OCI-LY3 (cell line): ENCODE measurements around the gene CPT1A.

Source experiments
- H2AFZ ChIP-seq: fragments of 200-600, 300-600 bp; shearing (Covaris generic); 2 replicates; pipeline ENCODE4 v1.6.0; 2014; ENCODE audit warnings: antibody characterized with exemption, low read depth, low read length
- H3K27ac ChIP-seq: fragments of 200-600, 300-600 bp; sonication (generic); 2 replicates; pipeline ENCODE4 v1.5.1; 2014; ENCODE audit warnings: mild to moderate bottlenecking, low read length, moderate library complexity, mixed read lengths
- H3K27me3 ChIP-seq: fragments of 200-600, 300-600 bp; sonication (generic); 2 replicates; pipeline ENCODE4 v1.6.1; 2014; ENCODE audit warnings: low read depth, low read length, mixed read lengths
- H3K36me3 ChIP-seq: fragments of 200-600, 300-600 bp; sonication (generic); replicated peaks from 2 replicates; pipeline ENCODE3; 2014; ENCODE audit warnings: low read depth, low read length, mixed read lengths
- H3K4me1 ChIP-seq: fragments of 300-600, 200-600 bp; sonication (generic); 2 replicates; pipeline ENCODE4 v1.6.1; 2014; ENCODE audit warnings: low read length, mixed read lengths
- H3K4me2 ChIP-seq: fragments of 200-600, 300-600 bp; sonication (generic); 2 replicates; pipeline ENCODE4 v1.6.1; 2014; ENCODE audit warnings: low read length, mixed read lengths
- H3K4me3 ChIP-seq: fragments of 300-600, 200-600 bp; sonication (generic); 2 replicates; pipeline ENCODE4 v1.5.1; 2014; ENCODE audit warnings: antibody characterized with exemption, mild to moderate bottlenecking, low read length, moderate library complexity
- H3K79me2 ChIP-seq: fragments of 300-600, 200-600 bp; shearing (Covaris generic); 2 replicates; pipeline ENCODE4 v1.6.1; 2014; ENCODE audit warnings: mild to moderate bottlenecking, low read length, mixed read lengths
- H3K9ac ChIP-seq: fragments of 300-600, 200-600 bp; shearing (Covaris generic); 2 replicates; pipeline ENCODE4 v1.6.0; 2014; ENCODE audit warnings: mild to moderate bottlenecking, low read length, moderate library complexity
- H3K9me3 ChIP-seq: fragments of 200-600, 300-600 bp; shearing (Covaris generic); 2 replicates; pipeline ENCODE4 v1.6.1; 2014; ENCODE audit warnings: low read length, mixed read lengths; ENCODE audit not compliant: insufficient read depth
- H4K20me1 ChIP-seq: fragments of 200-600, 300-600 bp; sonication (generic); 2 replicates; pipeline ENCODE4 v1.6.1; 2016; ENCODE audit warnings: low read length, mixed read lengths; ENCODE audit not compliant: insufficient read depth
- CTCF ChIP-seq: fragments of 200-600, 300-600 bp; sonication (generic); IDR thresholded peaks from 2 replicates; pipeline ENCODE4 v1.5.1; 2014; ENCODE audit warnings: antibody characterized with exemption, low read length, low read depth
- EZH2phosphoT487 ChIP-seq: fragments of 200-600 bp; shearing (Covaris generic); IDR thresholded peaks from 2 replicates; pipeline ENCODE4 v1.6.1; 2018; ENCODE audit warnings: antibody characterized with exemption, mixed run types, low read depth

CPT1A gene

GRCh38 chr11:68749229-68750123, 92.2 kb downstream of the CPT1A start:
- no peak overlapping the region for H3K9ac ChIP-seq
- H3K79me2 ChIP-seq: no peaks in the 10 kb centered on the region
- TF ChIP-seq EZH2phosphoT487 (no peak), CTCF (no peak)
- no peak overlapping the region for H3K27ac ChIP-seq
- H3K4me3 ChIP-seq: no peak overlapping the region
- H2AFZ ChIP-seq: no peak overlapping the region
- H4K20me1 ChIP-seq: no peaks in the 10 kb centered on the region
- H3K4me2 ChIP-seq: no peak overlapping the region
- no peaks in the 10 kb centered on the region for H3K4me1 ChIP-seq
- no peaks in the 10 kb centered on the region for H3K9me3 ChIP-seq
- H3K27me3 ChIP-seq: no peaks in the 10 kb centered on the region
- no peaks in the 10 kb centered on the region for H3K36me3 ChIP-seq

- no peak overlapping the region for H3K27ac ChIP-seq
- TF ChIP-seq EZH2phosphoT487: no peak
- no peak for TF ChIP-seq CTCF
- H3K27me3 ChIP-seq: no peaks in the 10 kb centered on the region
- no peak overlapping the region for H3K4me2 ChIP-seq
- no peaks in the 10 kb centered on the region for H3K9me3 ChIP-seq
- no peak overlapping the region for H3K4me3 ChIP-seq
- H2AFZ ChIP-seq: no peak overlapping the region
- no peak overlapping the region for H3K9ac ChIP-seq
- H3K4me1 ChIP-seq: no peaks in the 10 kb centered on the region
- H3K36me3 ChIP-seq: no peaks in the 10 kb centered on the region
- no peaks in the 10 kb centered on the region for H4K20me1 ChIP-seq
- no peaks in the 10 kb centered on the region for H3K79me2 ChIP-seq
These were observed 93.7 kb downstream of the CPT1A start for GRCh38 chr11:68748061-68748460.

- no peak for TF ChIP-seq EZH2phosphoT487
- no peak for TF ChIP-seq CTCF
- no peak overlapping the region for H3K9ac ChIP-seq
- no peak overlapping the region for H3K27ac ChIP-seq
- no peak overlapping the region for H3K4me2 ChIP-seq
- no peaks in the 10 kb centered on the region for H3K36me3 ChIP-seq
- no peaks in the 10 kb centered on the region for H4K20me1 ChIP-seq
- no peaks in the 10 kb centered on the region for H3K4me1 ChIP-seq
- H3K27me3 ChIP-seq: no peaks in the 10 kb centered on the region
- no peaks in the 10 kb centered on the region for H3K79me2 ChIP-seq
- no peak overlapping the region for H2AFZ ChIP-seq
- no peak overlapping the region for H3K4me3 ChIP-seq
- no peaks in the 10 kb centered on the region for H3K9me3 ChIP-seq
These were observed 98.2 kb downstream of the CPT1A start for GRCh38 chr11:68743539-68743938.

GRCh38 chr11:68741463-68741862, 100.3 kb downstream of the CPT1A start:
- Histone ChIP-seq H3K9ac (no peak overlapping the region), H3K9me3 (no peaks in the 10 kb centered on the region), H4K20me1 (no peaks in the 10 kb centered on the region), H3K4me2 (no peak overlapping the region), H3K27ac (no peak overlapping the region), H3K36me3 (no peaks in the 10 kb centered on the region), H2AFZ (no peak overlapping the region), H3K27me3 (no peaks in the 10 kb centered on the region), H3K79me2 (no peaks in the 10 kb centered on the region), H3K4me1 (no peaks in the 10 kb centered on the region), H3K4me3 (no peak overlapping the region)
- TF ChIP-seq CTCF (no peak), EZH2phosphoT487 (no peak)
